Measurements from ENCODE around the gene VPS54. TPM values are rescaled to one million over a fixed set of nuclear protein-coding genes. Genes with fewer than 3 reads are reported as not detected.
A peak's percentile ranks its signal among the peaks of the same experiment; 100 is the strongest.

The VPS54 gene
- polyA plus RNA-seq, 1 experiment, result 5.6 TPM

- Histone ChIP-seq H3K27me3 (ENCODE audit: control insufficient read depth, insufficient read depth, low read length) (no peaks in the 10 kb centered on the region; the same call in 1 of the 2 replicates), H3K4me3 (ENCODE audit: low read depth, low read length) (no peak overlapping the region), H3K36me3 (ENCODE audit: control insufficient read depth, insufficient read depth, low read length) (no peaks in the 10 kb centered on the region)
- CTCF ChIA-PET, result interaction anchor here (0.6 to 7.9 kb wide), 20 partner anchors 9 to 511 kb away, joined by 3 to 139 read pairs (median 5); no protein-coding TSS in a partner anchor
- no peak for DNase-seq (ENCODE audit: low read depth)
- POLR2A ChIA-PET, result no interaction called here
- peak; percentile 83 for TF ChIP-seq CTCF (IDR thresholded peaks at IDR 0.05; ENCODE audit: insufficient read depth, low read depth, low read length)
These were observed 30.5 kb upstream of the VPS54 start for GRCh38 chr2:64049633-64050220.

- Histone ChIP-seq H3K36me3 (ENCODE audit: control insufficient read depth, insufficient read depth, low read length) (no peaks in the 10 kb centered on the region), H3K4me3 (ENCODE audit: low read depth, low read length) (no peak overlapping the region), H3K27me3 (ENCODE audit: control insufficient read depth, insufficient read depth, low read length) (no peaks in the 10 kb centered on the region)
- no peak for DNase-seq (ENCODE audit: low read depth)
- TF ChIP-seq CTCF (IDR thresholded peaks at IDR 0.05; ENCODE audit: insufficient read depth, low read depth, low read length), result no peak
- ChIA-PET CTCF (interaction anchor here (0.6 to 7.9 kb wide), 3 partner anchors 18 to 283 kb away, joined by 3 to 139 read pairs (median 3); no protein-coding TSS in a partner anchor), POLR2A (no interaction called here)
These were observed 26.7 kb upstream of the VPS54 start for GRCh38 chr2:64045938-64046337.

- no peaks in the 10 kb centered on the region for H3K27me3 ChIP-seq (ENCODE audit: control insufficient read depth, insufficient read depth, low read length)
- ChIA-PET POLR2A (no interaction called here), CTCF (interaction anchor here (1.1 to 3.2 kb wide), 3 partner anchors 9 to 447 kb away, joined by 3 to 12 read pairs (median 4); no protein-coding TSS in a partner anchor)
- no peaks in the 10 kb centered on the region for H3K36me3 ChIP-seq (ENCODE audit: control insufficient read depth, insufficient read depth, low read length)
- no peak for TF ChIP-seq CTCF (IDR thresholded peaks at IDR 0.05; ENCODE audit: insufficient read depth, low read depth, low read length)
- no peak for DNase-seq (ENCODE audit: low read depth)
- H3K4me3 ChIP-seq (ENCODE audit: low read depth, low read length), result no peak overlapping the region
These were observed 20.9 kb upstream of the VPS54 start for GRCh38 chr2:64040161-64040560.

- ChIA-PET POLR2A (no interaction called here), CTCF (interaction anchor here (0.5 to 3.1 kb wide), 3 partner anchors 9 to 1510 kb away, joined by 3 to 9 read pairs (median 4); no protein-coding TSS in a partner anchor)
- no peaks in the 10 kb centered on the region for H3K36me3 ChIP-seq (ENCODE audit: control insufficient read depth, insufficient read depth, low read length)
- H3K27me3 ChIP-seq (ENCODE audit: control insufficient read depth, insufficient read depth, low read length), result no peaks in the 10 kb centered on the region; the same call in 1 of the 2 replicates
- TF ChIP-seq CTCF (IDR thresholded peaks at IDR 0.05; ENCODE audit: insufficient read depth, low read depth, low read length), result no peak
- no peak for DNase-seq (ENCODE audit: low read depth)
- H3K4me3 ChIP-seq (ENCODE audit: low read depth, low read length), result no peak overlapping the region
These were observed 16.9 kb upstream of the VPS54 start for GRCh38 chr2:64036034-64036705.

Data from BJ (cell line).